ENCODE data around the gene GAPT.

GRCh38 chr5:58454025-58454424, 37.2 kb upstream of the GAPT start:
- TF ChIP-seq EZH2 (IDR thresholded peaks at IDR 0.05; ENCODE audit: borderline replicate concordance, low read length) = no peak
- TF ChIP-seq, protein P1, sequence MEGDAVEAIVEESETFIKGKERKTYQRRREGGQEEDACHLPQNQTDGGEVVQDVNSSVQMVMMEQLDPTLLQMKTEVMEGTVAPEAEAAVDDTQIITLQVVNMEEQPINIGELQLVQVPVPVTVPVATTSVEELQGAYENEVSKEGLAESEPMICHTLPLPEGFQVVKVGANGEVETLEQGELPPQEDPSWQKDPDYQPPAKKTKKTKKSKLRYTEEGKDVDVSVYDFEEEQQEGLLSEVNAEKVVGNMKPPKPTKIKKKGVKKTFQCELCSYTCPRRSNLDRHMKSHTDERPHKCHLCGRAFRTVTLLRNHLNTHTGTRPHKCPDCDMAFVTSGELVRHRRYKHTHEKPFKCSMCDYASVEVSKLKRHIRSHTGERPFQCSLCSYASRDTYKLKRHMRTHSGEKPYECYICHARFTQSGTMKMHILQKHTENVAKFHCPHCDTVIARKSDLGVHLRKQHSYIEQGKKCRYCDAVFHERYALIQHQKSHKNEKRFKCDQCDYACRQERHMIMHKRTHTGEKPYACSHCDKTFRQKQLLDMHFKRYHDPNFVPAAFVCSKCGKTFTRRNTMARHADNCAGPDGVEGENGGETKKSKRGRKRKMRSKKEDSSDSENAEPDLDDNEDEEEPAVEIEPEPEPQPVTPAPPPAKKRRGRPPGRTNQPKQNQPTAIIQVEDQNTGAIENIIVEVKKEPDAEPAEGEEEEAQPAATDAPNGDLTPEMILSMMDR (IDR thresholded peaks at IDR 0.05; ENCODE audit: low read length) = no peak
